Nephron (organoid): ENCODE data around the gene KSR2.
"Not testable (repeated sequence)": the region's sequence is repeated elsewhere in the genome, so short reads cannot be mapped to it uniquely, and the experiment has no call there.

Experiments
- H3K27ac Mint-ChIP-seq, 3 experiments: 2 replicates each; pipeline ENCODE4 v1.8.0; 2020; ENCODE audit warnings: mixed read lengths in 3 of 3, mild to moderate bottlenecking in 2 of 3, moderate library complexity in 1 of 3
- H3K27me3 Mint-ChIP-seq: 2 replicates; pipeline ENCODE4 v1.8.0; 2021; ENCODE audit warnings: low read depth, mild to moderate bottlenecking, moderate library complexity, mixed read lengths
- H3K36me3 Mint-ChIP-seq: 2 replicates; pipeline ENCODE4 v1.8.0; 2020; ENCODE audit warnings: low read depth, mixed read lengths
- H3K4me1 Mint-ChIP-seq: 2 replicates; pipeline ENCODE4 v1.8.0; 2020; ENCODE audit warnings: mixed read lengths
- H3K4me3 Mint-ChIP-seq, 3 experiments: 2 replicates each; pipeline ENCODE4 v1.8.0; 2020; ENCODE audit warnings: mild to moderate bottlenecking in 3 of 3, mixed read lengths in 3 of 3, moderate library complexity in 2 of 3
- H3K9me3 Mint-ChIP-seq: 2 replicates; pipeline ENCODE4 v1.8.0; 2020; ENCODE audit warnings: mixed read lengths
- CTCF ChIP-seq, 3 experiments: fragments of 200-600 bp; sonication (generic); IDR thresholded peaks; one replicate each; pipeline ENCODE4 v1.5.0; 2021; ENCODE audit warnings: antibody characterized with exemption in 3 of 3; ENCODE audit not compliant: unreplicated experiment in 3 of 3

The KSR2 gene

GRCh38 chr12:117869551-117869950, 99.2 kb downstream of the KSR2 start:
- Mint-ChIP-seq H3K4me1 (no peaks in the 10 kb centered on the region), H3K36me3 (no peaks in the 10 kb centered on the region), H3K27ac (no peak overlapping the region), H3K27me3 (peaks cover 5% of the 10 kb centered on the region), H3K9me3 (no peaks in the 10 kb centered on the region), H3K4me3 (no peak overlapping the region)
- no peak for TF ChIP-seq CTCF (IDR thresholded peaks at IDR 0.05; ENCODE audit: unreplicated experiment in 3 of 3)

- no peak for TF ChIP-seq CTCF (IDR thresholded peaks at IDR 0.05; ENCODE audit: unreplicated experiment in 3 of 3)
- no peaks in the 10 kb centered on the region for H3K4me1 Mint-ChIP-seq
Observed at GRCh38 chr12:117867348-117867747, 101.4 kb downstream of the KSR2 start.

GRCh38 chr12:117865505-117865904, 103.3 kb downstream of the KSR2 start:
- TF ChIP-seq CTCF (IDR thresholded peaks at IDR 0.05; ENCODE audit: unreplicated experiment in 3 of 3): no peak
- Mint-ChIP-seq H3K9me3 (no peaks in the 10 kb centered on the region), H3K27me3 (peaks cover 9% of the 10 kb centered on the region), H3K4me1 (no peaks in the 10 kb centered on the region), H3K27ac (no peak overlapping the region), H3K36me3 (no peaks in the 10 kb centered on the region), H3K4me3 (no peak overlapping the region)

More at GRCh38 chr12:117867348-117867747, 101.4 kb downstream of the KSR2 start:
- Mint-ChIP-seq H3K9me3 (no peaks in the 10 kb centered on the region), H3K4me3 (no peak overlapping the region), H3K27me3 (peaks cover 9% of the 10 kb centered on the region), H3K27ac (no peak overlapping the region), H3K36me3 (no peaks in the 10 kb centered on the region)

- TF ChIP-seq CTCF (IDR thresholded peaks at IDR 0.05; ENCODE audit: unreplicated experiment in 3 of 3): no peak
- Mint-ChIP-seq H3K36me3 (no peaks in the 10 kb centered on the region), H3K4me3 (no peak overlapping the region), H3K9me3 (no peaks in the 10 kb centered on the region), H3K4me1 (no peaks in the 10 kb centered on the region), H3K27ac (no peak overlapping the region), H3K27me3 (peaks cover 13% of the 10 kb centered on the region)
Observed at GRCh38 chr12:117863002-117863709, 105.6 kb downstream of the KSR2 start.

- no peaks in the 10 kb centered on the region for H3K4me1 Mint-ChIP-seq
- no peak overlapping the region for H3K27ac Mint-ChIP-seq
- H3K27me3 Mint-ChIP-seq: peaks cover 17% of the 10 kb centered on the region
- no peak for TF ChIP-seq CTCF (IDR thresholded peaks at IDR 0.05; ENCODE audit: unreplicated experiment in 3 of 3)
- no peaks in the 10 kb centered on the region for H3K9me3 Mint-ChIP-seq
- H3K36me3 Mint-ChIP-seq: no peaks in the 10 kb centered on the region
- H3K4me3 Mint-ChIP-seq: no peak overlapping the region
Observed at GRCh38 chr12:117861691-117862090, 107.1 kb downstream of the KSR2 start.

GRCh38 chr12:117860787-117861290, 108.0 kb downstream of the KSR2 start:
- not testable (repeated sequence) for H3K9me3 Mint-ChIP-seq, H3K4me3 Mint-ChIP-seq, H3K36me3 Mint-ChIP-seq, H3K27ac Mint-ChIP-seq, H3K4me1 Mint-ChIP-seq
- peaks cover 20% of the 10 kb centered on the region for H3K27me3 Mint-ChIP-seq
